ENCODE data around the gene TACR2. TPM values are rescaled to one million over a fixed set of nuclear protein-coding genes. Genes with fewer than 3 reads are reported as not detected.

TACR2 gene
- total and polyA plus RNA-seq, 2 of the 13 experiments (the other 11 are each of a cell fraction or from before 2014, with no cell fraction given) = 0.04 TPM; not detected in 1

DNA sequence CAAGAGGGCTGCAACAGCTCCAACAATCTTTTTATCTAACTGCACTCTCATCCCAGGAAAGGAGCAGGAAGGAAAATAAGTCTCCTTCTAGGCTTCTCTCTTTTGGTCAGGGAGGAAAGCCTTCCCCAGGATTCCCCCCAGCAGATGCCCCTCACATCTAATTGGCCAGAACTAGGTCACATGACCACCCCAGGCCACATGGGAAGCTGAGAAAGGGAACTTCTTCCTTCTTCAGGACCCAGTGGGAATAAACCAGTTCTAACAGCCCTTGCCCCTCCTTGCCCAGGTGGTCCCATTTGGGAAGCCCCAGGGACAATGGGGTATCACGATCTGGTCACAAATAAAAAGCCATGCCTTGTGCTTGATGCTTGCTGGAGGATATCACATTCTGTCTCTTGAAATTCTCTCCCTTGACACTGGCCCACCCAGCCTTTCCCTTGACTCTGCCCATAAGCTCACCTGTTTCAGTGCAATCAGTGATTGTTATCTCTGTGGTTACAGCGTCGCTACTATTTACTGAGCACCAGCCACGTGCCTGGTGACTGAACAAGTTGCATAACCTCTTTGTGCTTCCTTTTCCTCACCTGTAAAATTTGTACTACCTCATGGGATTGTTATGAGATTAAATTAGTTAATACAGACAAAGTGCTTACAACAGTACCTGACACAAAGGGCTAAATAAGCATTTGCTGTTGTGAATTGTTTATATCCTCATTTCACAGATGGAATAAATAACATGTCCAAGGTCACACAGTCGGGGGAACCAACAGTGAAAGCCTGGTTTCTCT, 9.0 kb upstream of the TACR2 start (continued):
- TF ChIP-seq ZNF275 (CRISPR knock-in tag; IDR thresholded peaks at IDR 0.05; ENCODE audit: borderline replicate concordance) (no peak), ETS1 (CRISPR knock-in tag; IDR thresholded peaks at IDR 0.05) (no peak), ZNF326 (CRISPR knock-in tag; IDR thresholded peaks at IDR 0.05; ENCODE audit: borderline replicate concordance) (no peak), MTA1 (CRISPR knock-in tag; IDR thresholded peaks at IDR 0.05; ENCODE audit: borderline replicate concordance) (no peak), ZNF850 (CRISPR knock-in tag; conservative IDR thresholded peaks at IDR 0.05) (no peak), PHF5A (CRISPR knock-in tag; IDR thresholded peaks at IDR 0.05; ENCODE audit: low read depth, unreplicated experiment) (peak; percentile 67), HNF4G (IDR thresholded peaks at IDR 0.05; ENCODE audit: borderline replicate concordance, low read depth, low read length) (no peak), HNF4G (CRISPR knock-in tag; IDR thresholded peaks at IDR 0.05; ENCODE audit: borderline replicate concordance, low read depth) (no peak), ZNF17 (CRISPR knock-in tag; IDR thresholded peaks at IDR 0.05) (no peak), NFE2L1 (CRISPR knock-in tag; IDR thresholded peaks at IDR 0.05; ENCODE audit: borderline replicate concordance) (no peak), ARNTL (CRISPR knock-in tag; IDR thresholded peaks at IDR 0.05) (peak; percentile 95), DNMT3B (CRISPR knock-in tag; conservative IDR thresholded peaks at IDR 0.05) (peak; percentile 62; the same call in 1 of the 2 replicates), FOXK1 (CRISPR knock-in tag; IDR thresholded peaks at IDR 0.05; ENCODE audit: borderline replicate concordance, low read depth) (peak; percentile 77; the same call in 1 of the 2 replicates), CENPX (CRISPR knock-in tag; IDR thresholded peaks at IDR 0.05) (no peak), MZF1 (CRISPR knock-in tag; IDR thresholded peaks at IDR 0.05; ENCODE audit: borderline replicate concordance) (no peak), LCORL (IDR thresholded peaks at IDR 0.05) (no peak), LCORL (CRISPR knock-in tag; IDR thresholded peaks at IDR 0.05) (no peak), ZNF788 (CRISPR knock-in tag; IDR thresholded peaks at IDR 0.05; ENCODE audit: borderline replicate concordance) (no peak), ELF1 (CRISPR knock-in tag; IDR thresholded peaks at IDR 0.05) (no peak), MIER3 (CRISPR knock-in tag; IDR thresholded peaks at IDR 0.05; ENCODE audit: borderline replicate concordance) (peak; percentile 83; the same call in 1 of the 2 replicates), GTF2F1 (IDR thresholded peaks at IDR 0.05; ENCODE audit: low read length) (no peak), NR3C1 (CRISPR knock-in tag; IDR thresholded peaks at IDR 0.05) (no peak)
- TF ChIP-seq, protein P1, sequence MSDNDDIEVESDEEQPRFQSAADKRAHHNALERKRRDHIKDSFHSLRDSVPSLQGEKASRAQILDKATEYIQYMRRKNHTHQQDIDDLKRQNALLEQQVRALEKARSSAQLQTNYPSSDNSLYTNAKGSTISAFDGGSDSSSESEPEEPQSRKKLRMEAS (IDR thresholded peaks at IDR 0.05) = peak; percentile 91
- TF ChIP-seq, protein P2, sequence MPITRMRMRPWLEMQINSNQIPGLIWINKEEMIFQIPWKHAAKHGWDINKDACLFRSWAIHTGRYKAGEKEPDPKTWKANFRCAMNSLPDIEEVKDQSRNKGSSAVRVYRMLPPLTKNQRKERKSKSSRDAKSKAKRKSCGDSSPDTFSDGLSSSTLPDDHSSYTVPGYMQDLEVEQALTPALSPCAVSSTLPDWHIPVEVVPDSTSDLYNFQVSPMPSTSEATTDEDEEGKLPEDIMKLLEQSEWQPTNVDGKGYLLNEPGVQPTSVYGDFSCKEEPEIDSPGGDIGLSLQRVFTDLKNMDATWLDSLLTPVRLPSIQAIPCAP (CRISPR knock-in tag; IDR thresholded peaks at IDR 0.05; ENCODE audit: low read depth) = no peak
- TF ChIP-seq, protein P3, sequence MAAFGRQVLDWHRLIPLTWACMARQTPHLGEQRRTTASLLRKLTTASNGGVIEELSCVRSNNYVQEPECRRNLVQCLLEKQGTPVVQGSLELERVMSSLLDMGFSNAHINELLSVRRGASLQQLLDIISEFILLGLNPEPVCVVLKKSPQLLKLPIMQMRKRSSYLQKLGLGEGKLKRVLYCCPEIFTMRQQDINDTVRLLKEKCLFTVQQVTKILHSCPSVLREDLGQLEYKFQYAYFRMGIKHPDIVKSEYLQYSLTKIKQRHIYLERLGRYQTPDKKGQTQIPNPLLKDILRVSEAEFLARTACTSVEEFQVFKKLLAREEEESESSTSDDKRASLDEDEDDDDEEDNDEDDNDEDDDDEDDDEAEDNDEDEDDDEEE (CRISPR knock-in tag; IDR thresholded peaks at IDR 0.05) = no peak
- TF ChIP-seq, protein P4, sequence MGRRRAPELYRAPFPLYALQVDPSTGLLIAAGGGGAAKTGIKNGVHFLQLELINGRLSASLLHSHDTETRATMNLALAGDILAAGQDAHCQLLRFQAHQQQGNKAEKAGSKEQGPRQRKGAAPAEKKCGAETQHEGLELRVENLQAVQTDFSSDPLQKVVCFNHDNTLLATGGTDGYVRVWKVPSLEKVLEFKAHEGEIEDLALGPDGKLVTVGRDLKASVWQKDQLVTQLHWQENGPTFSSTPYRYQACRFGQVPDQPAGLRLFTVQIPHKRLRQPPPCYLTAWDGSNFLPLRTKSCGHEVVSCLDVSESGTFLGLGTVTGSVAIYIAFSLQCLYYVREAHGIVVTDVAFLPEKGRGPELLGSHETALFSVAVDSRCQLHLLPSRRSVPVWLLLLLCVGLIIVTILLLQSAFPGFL (CRISPR knock-in tag; IDR thresholded peaks at IDR 0.05) = no peak

All from HepG2 (cell line).